IPS DF 4.7 (cell line): Measurements from ENCODE around the gene PHOX2B.
"Not testable (repeated sequence)": the region's sequence is repeated elsewhere in the genome, so short reads cannot be mapped to it uniquely, and the experiment has no call there.

Experiments
- DNase-seq: peaks from one replicate; pipeline ENCODE4 v3.0.0-alpha.2; 2013; ENCODE audit warnings: low spot score; ENCODE audit errors: extremely low read depth

Gene PHOX2B

DNA sequence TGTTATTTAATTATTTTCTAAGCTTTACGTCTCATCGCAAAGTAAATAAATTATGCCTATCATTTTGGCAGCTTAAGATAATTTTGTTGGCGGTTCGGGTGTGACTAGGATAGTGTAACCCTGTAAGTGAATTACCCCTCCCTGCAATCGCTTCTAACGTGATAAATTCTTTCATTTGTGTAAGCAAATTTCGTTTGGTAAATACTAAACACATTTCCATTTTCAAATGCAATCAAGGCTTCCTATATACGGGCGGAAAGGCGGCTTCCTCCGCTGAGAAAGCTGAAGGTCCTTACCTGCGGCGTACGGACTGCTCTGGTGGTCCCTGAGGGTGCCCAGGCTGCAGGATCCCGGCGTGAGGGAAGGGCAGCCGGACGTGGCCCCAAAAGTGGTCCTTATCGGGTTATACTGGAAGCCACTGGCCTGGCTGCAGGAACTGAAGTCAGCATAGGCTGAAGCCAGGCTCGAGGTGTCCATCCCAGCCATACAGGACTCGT is 403 bp downstream of the PHOX2B start:
- DNase-seq: no peak

DNA sequence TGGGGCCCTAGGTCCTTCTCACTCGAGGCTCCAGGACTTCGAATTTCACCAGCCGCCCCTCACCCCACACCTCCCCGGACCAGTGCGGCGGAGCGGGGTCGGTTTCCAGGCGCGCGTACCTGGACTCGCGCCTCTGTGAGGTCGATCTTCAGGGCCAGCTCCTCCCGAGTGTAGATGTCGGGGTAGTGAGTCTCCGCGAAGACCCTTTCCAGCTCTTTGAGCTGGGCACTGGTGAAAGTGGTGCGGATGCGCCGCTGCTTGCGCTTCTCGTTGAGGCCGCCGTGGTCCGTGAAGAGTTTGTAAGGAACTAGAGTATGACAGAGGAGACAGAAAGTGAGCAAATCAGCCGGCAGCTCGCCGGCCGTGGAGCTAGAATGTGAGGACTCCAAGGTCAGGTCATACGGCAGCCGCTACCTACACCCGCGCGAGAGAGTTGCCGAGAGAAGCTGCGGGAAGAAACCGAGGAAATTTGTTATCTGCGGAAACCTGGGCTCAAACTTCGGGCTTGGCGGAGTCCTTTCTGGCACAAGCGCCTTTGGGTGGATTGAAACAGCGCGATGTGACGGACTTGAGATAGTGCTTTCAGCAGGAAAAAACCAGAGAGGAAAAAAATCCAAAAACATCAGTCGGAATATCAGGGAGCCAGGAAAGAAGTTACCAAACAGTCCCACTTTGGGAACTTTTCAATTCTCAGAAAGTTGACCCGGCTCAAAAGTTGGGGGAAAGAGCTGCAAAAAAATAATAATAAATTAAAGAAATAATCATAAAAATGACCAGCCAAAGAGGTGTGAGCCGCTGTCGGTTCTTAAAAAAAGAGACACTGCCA is 1.1 kb downstream of the PHOX2B start:
- DNase-seq: no peak

DNA sequence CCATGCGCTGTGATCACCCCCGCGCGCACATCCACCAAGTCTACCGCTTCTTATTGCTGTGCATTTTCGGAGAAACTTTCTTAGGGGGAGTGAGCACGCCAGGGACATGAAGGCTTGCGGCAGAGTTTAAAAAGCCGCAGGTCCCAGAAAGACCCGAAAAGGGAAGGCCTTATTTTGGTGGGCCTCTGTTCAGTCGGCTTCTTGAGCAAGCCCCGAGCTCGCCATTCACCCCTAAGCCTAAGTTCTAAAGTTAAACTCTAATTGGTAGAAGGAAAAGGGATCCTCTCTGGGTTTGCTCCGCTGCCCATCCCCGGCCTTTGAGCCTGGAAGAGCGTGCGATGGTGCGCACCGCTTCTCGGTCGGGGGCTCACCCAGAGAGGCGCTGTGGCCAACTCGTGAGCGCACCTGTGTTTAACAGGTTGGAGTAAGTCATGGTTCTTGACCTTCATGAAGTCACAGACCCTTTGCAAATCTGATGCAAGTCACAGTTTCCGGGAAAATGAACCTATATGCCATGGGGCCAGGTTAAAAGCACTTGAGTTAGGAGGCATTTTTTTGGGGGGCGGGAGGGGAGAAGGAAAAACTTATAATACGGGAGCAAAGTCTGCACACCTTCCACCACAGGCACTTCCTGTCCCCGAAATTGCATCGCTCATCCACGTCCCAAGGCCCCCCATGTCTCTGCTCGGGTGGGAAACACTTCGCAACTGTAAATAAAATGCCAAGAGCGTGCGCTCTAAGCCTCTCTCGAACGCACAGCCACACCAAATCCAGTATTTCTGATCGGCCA is 1.9 kb downstream of the PHOX2B start:
- no peak for DNase-seq

DNA sequence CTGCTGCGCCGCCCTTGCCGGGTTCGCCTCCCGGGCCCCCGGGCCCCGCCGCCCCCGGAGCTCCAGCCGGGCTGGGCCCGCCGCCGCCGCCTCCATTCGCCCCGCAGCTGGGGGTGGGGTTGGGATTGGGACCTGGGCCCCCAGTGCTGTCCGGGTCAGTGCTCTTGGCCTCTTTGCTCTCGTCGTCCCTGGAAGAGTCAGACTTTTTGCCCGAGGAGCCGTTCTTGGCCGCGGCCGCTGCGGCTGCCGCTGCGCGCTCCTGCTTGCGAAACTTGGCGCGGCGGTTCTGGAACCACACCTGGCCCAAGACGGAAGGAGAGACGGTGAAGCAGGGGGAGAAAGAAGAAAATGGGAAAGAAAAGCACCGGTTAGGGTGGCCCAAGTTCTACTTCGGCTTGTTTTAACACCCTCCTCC is 2.5 kb downstream of the PHOX2B start:
- no peak for DNase-seq

DNA sequence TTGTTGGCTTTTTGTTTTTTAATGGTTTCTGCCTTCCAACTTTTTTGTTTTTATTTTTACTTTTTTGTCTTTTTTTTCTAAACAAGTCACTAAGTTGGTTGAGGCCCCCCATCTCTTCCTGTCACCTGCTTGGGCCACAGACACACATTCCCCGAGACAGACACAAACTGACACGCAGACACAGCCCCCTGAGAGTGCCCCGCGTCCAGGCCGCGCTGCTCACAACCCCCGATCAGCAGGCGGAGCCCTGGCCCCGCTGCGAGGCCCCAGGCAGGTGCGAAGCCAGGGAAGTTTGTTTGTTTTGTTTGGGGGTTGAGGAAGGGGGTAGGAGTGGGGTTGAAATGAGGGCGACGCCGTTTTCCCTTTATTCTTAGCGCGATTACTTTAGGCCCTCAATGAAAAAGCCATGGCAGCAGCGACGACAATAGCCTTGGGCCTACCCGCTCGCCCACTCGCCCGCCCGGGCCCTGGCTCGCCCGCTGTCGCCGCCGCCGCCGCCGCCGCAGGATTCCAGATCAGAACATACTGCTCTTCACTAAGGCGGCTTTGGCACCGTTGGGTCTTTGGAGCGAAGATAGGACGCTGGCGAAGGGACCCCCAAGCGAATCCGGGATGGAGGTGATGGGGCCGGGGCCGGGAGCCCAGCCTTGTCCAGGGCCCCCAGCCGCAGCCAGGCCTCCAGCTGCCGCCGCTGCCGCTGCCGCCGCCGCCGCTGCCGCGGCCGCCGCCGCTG is 3.1 kb downstream of the PHOX2B start:
- no peak for DNase-seq

DNA sequence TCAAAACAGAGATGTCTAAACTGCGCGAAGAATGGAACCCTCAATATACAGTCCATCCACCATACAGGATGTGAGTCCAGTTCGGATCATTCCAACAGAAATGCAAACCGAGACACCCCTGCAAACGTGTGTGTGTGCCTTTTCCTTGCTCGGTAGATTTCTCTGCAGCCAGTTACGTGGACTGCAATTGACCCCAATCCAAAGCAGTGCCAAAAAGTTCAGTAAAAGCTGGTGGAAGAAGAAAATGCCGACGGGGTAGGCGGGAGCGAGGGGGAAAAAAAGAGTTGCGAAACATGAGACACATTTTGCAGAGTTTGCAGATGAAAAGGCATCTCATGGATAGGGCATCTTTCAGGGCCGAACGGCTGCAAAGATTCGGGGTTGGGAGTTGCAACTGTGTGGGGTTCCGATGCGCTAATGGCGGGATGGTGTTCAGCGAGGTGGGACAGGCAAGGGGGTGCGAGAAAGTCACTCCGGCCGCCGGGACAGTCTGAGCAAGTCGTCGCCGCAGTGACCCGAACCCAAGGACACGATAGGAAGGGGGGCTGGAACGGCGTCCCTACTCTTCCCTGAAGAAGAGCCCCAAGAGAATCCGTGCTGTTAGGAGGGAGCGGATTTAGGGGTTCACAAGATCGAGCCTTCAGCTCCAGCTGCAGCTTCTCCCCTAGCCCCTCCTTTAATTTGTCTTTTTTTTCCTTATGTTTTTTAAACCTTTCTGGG is 3.8 kb downstream of the PHOX2B start:
- DNase-seq: no peak

DNA sequence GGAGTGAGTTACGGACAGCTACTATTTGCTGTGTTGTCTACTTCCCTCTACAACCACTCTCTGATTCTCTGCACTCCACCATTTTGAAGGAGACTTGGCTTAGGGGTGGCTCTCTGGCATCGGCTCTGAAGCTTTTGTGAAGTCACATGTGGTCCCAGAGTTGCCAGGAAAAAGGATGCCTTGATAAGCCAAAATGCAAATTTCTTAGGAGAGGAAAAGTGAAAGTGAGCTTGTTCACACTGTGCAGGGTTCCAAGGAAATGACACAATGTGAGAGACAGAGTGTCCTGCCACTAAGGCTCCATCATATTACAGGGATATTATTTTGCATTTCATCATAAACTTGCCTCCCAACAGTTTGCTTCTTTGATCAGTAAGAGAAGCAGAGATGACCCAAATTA is 7.2 kb downstream of the PHOX2B start:
- no peak for DNase-seq

DNA sequence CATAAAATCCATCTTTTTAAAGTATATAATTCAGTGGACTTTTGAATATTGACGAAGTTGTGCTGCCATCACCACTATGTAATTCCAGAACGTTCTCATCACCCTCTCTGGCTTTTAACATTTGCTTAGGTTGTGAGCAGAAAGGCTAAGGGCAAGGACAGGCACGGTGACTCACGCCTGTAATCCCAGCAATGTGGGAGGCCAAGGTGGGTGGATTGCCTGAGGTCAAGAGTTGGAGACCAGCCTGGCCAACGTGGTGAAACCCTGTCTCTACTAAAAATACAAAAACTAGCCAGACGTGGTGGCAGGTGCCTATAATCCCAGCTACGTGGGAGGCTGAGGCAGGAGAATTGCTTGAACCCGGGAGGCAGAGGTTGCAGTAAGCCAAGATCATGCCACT is 11.0 kb downstream of the PHOX2B start:
- DNase-seq: not testable (repeated sequence)

DNA sequence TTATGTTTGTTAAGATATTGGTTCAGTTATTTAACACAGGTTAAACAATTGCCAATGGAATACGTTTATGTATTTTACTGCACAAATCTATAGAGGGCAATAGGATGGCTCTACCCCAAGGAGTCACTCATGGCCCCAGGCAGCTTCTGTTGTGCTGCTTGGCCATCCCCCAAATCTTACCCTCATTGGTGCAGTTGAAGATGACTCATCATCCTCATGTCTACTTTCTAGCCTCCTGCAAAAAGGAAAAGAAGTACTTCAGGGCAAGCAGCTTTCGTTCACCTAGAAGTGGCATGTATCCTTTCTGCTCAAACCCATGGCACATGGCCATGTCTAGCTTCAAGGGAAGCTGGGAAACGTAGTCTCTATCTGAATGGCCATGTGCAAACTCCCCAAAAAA is 14.2 kb downstream of the PHOX2B start:
- no peak for DNase-seq

DNA sequence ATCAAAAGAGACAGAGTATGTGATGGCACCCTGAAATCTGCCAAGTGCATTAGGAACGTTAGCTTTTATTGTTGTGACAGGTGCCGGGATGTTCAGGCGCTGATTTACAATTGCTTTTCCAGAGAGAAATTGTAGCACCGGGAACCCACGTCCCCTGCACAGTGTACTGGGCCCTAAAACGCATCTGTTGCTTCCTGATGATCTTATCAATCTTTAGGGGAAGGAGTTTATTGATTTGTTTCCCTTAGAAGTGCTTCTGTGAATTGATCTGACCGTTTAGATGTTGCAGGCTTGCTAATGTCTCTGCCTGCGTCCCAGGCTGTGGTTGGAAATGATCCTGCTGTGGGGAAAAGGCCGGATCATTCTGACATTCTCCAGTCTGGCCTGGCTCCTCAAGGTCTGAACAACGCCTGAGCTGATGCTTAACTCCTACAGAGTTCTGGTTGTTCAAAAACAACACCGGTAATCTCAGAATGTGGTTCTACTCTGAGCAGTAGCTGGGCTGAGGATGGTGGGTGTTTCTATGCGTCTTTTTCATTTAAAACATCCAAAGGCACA is 16.9 kb downstream of the PHOX2B start:
- DNase-seq: no peak

DNA sequence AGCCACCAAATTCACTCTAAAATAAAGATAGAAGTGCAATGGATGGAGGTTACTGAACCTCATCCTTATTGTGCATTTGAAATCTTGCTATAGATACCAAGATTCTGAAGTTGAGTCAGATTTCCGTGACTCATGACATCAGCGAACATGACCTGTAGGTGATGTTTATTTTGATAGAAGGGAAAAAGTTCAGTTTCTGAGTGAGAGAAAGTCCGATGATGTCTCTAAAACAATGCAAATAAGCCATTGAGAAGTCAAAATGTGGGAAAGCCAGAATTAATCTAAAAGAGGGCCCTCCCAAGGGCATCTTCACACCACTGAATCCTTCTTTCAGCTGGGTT is 20.0 kb downstream of the PHOX2B start:
- DNase-seq: no peak

DNA sequence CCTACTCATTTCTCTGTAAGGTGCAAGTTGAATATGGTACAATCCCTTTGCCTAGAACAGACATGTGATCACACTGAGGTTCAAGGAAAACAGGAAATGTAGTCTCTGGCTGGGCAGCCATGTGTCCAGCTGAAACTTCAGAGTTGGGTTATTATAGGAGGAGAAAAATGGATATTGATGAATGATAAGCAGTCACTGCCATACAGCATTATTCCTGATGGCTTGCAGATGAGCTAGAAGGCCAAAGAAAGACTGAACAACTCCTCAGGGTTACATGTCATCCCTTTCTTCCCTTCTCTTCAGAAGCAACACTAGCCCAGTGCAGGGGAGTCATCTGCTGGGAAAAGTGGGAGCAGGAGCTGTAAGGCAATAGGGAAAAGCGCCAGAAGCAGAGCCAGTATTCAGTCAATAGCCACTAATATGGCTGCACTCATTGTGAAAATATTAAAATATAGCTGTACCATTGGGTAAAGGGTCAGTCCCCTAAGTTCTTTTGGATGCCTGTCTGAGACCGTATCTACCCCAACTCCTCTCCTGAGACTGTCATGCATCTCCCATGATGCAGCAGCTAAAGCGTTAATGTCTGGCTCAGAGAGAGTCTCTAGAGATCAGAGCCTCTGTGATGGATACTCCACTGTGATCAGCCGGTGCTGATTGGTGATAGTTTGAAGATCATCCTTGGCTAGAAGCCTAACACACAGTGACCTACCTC is 20.5 kb downstream of the PHOX2B start:
- DNase-seq: no peak

DNA sequence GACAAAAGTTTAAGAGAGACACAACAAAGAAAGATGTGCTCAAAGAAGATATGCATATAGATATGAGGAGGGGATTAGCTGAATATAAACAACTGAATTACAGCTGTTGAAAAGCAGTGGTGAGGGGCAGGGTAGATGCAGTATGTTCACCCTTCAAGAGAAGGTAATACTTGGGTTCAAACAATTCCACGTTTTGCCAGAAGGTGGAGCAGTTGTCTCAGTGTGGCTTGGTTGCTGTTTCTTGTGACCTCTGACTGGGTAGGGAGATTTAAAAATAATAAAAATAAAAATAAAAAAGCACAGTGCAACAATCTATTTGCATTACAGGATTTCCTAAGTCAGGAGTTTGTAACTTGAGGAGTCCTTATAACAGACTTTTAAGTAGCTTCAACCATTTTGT is 23.3 kb downstream of the PHOX2B start:
- DNase-seq: no peak

DNA sequence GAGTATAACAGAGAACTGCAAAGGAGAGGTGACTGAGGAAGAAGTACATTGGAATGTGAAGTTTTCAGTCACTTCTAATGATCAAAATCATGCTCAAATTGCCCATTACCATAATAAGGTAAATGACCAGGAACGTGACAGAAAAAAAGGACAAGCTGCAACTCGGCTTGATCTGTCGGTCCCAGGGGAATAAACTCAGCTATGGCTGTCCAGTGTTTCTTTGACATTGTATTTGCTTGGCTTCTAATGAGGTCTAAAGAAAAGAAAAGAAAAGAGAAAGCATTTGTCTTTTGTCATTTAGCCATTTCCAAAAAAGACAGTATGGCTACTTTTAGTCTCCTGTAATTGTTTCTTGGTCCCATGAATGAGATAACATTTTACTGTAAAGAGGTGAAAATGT is 25.2 kb downstream of the PHOX2B start:
- DNase-seq: no peak

DNA sequence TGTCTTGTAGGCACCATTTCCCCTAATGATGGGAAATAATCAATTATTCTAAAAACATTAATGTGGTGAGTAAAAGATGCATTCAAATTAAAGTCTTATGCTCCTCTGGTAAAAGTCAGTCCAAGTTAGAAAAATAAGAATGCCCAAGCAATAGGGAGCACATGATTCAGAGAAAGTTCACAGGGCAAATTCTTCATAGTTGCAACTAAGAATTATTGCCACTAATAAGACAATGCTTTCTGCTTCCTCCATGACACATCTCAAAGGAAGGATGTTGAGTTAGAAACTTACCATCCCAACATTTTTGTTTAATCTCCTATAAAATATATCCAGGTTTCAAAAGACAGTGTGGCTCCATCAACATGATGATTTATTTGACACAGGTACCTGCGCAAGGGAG is 26.3 kb downstream of the PHOX2B start:
- no peak for DNase-seq

DNA sequence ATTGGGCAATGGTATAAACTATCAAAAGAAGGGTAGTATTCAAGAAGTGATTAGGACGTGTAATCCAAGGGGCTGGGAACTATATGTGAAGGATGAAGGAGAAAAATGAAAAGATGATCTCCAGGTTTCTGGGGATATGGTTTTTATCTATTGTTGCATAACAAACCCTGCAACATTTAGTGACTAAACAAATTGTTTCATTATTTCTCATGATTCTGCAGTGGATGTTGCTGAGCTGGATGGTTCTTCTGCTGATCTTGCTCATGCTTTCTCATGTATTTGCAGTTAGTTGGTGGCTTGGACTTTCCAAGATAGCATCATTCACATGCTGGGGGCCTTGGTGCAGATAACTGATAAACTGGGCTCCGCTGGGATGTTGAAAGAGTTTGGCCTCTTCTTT is 29.1 kb downstream of the PHOX2B start:
- DNase-seq: no peak

DNA sequence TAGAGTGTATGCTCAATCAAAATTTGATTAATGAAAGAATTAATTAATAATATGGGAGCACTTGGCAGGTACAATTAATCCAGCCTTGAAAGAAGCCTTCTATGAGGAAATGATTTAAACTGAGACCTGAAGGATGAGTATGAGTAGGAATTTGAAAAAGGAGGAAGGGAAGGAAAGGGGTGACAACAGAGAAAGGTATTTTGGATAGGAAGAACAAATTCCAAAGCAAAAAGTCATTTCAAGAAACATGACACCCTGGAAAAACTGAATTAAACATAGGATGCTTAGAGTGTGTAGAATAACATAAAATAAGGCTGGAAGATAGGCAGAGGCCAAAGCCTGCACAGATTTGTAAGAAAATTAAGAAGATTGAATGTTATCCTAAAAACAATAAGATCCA is 29.6 kb downstream of the PHOX2B start:
- no peak for DNase-seq

DNA sequence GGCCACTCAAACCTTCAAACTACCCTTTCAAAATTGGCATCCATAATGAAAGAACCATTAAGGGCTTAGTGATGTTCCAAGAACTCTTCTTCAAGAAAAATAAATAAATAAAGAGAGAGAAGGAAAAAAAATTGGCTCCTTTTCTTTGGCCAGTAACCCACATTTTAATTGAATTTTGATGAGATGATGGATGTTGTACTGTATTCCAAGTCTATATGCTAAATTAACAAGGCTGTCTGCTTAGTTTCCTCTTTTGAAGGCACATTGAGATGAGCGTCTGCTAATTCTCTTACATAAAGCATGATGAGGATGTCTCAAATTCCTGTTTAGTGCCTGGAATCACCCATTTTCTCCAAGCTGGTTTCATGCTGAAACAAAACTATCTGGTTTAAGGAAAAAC is 33.4 kb downstream of the PHOX2B start:
- no peak for DNase-seq

DNA sequence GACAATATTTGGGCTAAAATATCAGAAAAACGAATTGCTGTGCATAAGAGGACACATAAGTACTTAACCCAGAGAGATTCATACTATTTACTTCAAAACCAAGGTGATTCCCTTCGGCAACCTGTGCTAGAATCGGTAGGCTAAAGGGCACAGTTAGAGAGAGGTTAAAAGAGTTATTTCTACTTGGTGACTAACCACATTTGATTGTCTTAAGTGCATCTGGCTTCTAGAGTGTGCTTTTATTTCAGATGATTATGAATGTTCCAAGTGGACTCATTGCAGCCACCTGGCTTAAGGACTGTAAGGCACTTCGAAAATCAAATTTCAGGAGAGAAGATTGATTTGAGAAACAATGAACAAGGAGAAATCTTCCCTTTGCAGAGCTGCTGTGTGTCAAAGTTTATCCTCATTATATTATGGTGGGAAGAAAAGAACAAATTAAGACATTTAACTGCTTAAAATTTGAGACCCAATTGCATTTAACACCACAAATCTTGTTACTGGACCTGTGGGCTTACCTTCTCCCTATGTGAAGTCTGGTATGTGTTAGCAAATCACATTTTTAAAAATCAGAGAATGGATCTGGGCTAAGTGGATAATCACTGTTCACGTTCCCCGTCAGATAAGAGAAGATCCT is 34.0 kb downstream of the PHOX2B start:
- DNase-seq: no peak

DNA sequence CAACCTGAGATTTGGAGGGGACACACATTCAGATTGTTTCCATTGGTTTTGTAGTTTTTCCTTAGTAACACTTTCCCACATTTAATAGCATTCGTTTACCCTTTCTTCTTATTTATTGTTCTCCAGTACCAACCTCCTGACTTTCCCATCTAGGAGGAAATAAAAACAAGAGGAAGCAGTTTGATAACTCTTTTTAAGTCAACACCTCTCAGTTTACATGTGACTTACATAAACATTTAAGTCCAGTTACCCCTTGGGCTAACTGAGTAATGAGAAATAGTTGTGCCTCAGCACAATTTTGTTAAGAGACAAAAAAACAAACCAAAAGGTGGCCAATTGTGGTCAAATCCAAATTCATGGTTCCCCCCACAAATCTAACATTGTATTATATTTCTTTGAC is 34.8 kb downstream of the PHOX2B start:
- no peak for DNase-seq
